Activated CD8-positive, alpha-beta memory T cell treated with anti-CD3 and anti-CD28 coated beads for 1 hour (primary cell): ENCODE measurements around the gene DYRK4.
A peak's percentile ranks its signal among the peaks of the same experiment; 100 is the strongest.
"Not testable (repeated sequence)": the region's sequence is repeated elsewhere in the genome, so short reads cannot be mapped to it uniquely, and the experiment has no call there.

Experiments used
- DNase-seq, 2 donors: peaks; one replicate each; pipeline ENCODE4 v3.0.0-alpha.2; 2020; ENCODE audit warnings: low read depth in 1 of 2; ENCODE audit errors: extremely low read depth in 1 of 2

DYRK4 gene

DNA sequence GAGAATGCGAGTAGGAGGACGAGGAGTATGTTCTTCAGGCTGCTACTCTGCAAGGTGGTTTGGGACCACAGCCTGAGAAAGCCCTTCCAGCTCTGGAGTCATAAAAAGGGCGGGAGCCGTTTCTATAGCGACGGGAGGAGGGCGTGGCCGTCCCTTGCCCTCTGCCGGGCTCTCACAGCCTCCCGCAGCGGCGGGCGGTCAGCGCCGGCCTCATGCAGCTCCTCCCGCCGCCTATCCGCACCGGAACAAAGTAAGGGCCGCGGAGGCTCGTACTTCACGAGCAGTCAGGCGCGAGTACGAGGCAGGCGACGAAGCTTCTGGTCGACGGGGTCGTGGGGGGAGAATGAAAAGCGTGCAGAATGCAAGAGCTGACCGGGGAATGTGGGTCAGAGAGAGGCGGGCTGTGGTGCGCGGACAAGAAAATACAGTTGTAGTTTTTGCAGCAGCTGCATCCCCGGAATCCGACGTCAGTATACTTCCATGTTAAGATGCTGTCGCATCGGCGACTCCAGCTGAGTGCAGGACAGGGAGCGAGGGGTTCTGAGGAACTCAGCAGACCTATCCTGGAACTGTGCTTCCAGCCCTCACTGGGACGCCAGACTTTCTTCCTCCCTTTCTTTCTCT is at the start of gene DYRK4:
DYRK4 (plus strand) TSS at position 175 of the 624 bp plus-strand sequence; CDS start at position 213, 38 bp downstream.
- no peak for DNase-seq

DNA sequence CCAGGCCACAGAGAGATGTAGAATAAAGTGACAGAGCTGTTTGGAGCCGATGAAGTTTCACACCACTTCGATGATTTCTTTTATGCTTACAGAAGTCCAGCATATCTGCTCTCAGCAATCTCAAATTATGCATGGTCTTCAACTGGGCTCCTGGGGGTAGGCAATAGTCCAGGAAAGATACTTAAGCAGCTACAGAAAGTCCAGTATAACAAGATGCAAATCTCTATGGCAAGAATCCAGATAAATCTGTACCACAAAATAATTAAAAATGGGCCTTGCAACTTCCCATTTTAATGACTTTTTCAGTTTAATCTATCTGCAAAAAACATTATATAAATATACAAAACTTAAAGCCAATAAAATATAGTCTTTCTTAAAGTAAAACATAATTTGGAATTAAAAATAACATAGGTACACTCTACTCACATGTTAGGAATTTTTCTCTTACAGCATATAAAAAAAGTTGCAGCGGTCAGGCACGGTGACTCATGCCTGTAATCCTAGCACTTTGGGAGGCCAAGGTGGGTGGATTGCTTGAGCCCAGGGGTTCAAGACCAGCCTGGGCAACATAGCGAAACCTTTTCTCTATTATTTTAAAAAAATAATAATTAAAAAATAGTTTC is 43.8 kb upstream of the DYRK4 start:
- no peak for DNase-seq

DNA sequence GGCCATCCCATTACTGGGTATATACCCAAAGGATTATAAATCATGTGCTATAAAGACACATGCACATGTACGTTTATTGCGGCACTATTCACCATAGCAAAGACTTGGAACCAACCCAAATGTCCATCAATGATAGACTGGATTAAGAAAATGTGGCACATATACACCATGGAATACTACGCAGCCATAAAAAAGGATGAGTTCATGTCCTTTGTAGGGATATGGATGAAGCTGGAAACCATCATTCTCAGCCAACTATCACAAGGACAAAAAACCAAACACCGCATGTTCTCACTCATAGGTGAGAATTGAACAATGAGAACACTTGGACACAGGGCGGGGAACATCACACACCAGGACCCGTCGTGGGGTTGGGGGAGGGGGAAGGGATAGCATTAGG is 38.6 kb upstream of the DYRK4 start:
- not testable (repeated sequence) for DNase-seq

- DNase-seq = no peak
Observed at GRCh38 chr12:4526923-4527546, 35.0 kb upstream of the DYRK4 start.

DNA sequence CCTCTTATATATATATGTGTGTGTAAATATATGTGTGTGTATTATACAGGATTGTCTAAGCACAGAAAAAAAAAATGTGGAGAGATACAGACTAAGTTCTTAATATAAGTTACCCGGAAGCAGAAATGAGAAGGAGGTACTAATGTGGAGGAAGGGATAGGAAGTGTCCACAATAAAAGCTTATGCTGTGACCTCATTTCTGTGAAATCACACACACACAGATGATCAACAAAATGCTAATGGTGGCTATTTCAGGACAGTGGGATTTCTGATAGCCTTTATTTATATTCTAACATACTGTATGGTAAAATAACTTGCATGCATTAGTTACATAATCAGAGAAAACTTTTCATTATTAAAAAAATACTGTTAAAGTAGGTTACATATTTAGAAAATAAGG is 31.8 kb upstream of the DYRK4 start:
- no peak for DNase-seq

- no peak for DNase-seq
Observed at GRCh38 chr12:4530982-4531586, 30.9 kb upstream of the DYRK4 start.

- no peak for DNase-seq
Observed at GRCh38 chr12:4535092-4535491, 26.9 kb upstream of the DYRK4 start.

- DNase-seq = no peak
Observed at GRCh38 chr12:4535871-4536270, 26.1 kb upstream of the DYRK4 start.

DNA sequence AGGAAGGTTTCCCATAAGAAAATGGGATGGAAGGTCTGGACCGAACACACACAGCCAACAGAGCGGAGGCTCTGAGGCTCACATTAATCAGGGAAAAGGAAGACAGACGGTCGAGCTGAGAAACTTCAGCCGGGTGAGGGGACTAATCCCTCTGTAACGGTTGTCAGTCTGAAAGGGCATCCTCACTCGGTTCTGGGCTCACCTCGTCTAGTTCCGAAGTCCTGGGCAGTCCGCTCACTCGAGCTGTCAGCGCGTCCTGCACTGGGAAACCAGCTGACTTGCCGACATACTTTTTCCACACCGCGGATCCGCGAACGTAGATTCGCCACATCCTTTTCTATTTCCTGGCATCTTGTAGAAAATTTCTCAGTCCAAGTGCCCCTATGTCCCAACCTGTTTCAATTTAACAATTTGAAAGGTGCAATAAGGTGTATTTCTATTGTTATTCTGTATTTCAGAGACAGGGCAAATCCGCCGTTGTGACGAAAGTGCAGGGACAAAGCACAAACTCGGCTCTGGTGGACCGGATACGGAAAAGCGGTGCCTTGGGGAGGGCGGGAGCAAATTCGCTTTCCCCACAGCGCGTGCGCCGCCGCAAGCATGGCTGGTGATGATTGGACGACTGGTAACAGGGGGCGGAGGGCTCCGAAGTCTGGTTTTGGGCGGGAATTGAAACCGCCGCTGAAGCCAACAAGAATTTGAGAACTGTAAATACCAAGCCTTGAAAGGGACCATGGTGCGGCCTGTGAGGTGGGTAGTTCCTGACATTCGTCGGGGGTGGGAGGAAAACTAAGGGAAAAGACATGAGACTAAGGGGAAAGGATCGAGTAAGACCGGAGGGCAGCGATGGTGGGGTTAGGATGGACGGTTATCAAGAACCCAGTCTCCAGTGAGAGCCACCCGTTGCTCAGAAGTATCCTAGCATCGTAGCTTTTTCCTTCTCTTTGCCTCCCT is 23.5 kb upstream of the DYRK4 start, which contains the start of gene RAD51AP1:
RAD51AP1 (plus strand) TSS at position 684 of the 954 bp plus-strand sequence; CDS start at position 734, 50 bp downstream.
- peak; percentile 86 to 89 for DNase-seq

DNA sequence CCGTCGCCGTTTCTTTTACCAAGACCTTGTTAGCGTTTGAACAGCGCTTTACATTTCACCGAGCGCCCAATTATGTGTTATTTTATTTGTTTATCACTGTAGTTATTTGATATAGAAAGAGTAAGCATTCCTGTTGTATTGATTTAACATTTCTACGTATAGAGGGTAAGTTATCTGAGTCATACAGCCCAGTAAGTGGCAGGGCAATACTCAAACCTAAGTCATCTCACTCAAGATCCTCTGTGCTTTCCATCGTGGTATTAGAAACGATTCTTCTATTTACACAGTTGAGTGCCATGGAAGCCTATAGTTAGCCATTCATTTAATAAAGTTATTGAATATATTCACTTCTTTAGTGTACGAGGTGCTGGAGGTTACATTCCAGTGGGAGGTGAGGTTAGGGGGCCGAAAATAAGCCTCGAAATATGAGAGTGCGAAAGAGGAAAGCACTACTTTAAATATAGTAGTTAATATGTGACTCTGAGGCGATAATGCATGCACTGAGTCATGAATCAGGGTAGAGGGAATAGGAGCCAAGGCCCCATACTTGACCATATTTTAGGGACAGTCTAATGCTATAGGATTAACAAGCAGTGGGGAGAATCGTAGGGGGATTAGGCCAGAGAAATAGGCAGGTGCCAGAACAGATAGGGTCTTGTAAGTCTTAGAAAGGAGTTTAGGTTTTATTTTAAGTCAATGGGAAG is 22.7 kb upstream of the DYRK4 start:
- no peak for DNase-seq

DNA sequence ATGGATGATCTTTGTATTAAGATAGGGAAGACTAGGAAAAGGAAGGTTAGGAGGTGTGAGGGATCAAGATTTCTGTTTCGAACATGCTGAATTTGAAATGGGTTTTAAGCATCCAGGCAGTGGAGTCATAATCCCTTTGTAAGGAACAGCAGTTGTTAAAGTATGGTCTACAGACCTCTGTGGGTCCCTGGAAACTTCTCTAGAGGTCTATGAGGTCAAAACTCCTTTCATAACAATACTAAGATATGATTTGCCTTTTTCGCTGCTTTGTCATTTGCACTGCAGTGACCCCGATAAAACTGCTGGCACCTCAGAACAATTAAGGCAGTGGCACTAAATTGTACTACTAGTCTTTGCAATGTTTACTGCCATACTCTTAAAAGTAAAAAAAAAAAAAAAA is 21.8 kb upstream of the DYRK4 start:
- no peak for DNase-seq

DNA sequence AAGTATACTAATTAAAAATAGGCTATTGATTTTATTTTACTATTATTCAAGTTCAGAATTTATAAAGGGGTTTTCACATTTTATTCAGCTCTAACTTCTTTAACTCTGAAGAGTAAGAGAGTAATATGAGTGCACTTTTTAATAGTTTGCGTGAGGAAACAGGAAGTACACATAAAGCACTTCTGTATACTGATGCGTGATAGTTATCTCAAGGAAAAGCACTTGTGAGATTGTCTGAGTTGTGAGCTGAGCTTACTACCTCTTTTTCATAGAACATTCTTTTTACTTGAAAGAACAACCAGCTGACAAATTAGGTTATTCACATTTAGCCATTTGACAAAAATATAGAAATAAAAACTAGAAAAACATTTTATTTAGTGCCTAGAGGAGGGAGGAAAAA is 21.4 kb upstream of the DYRK4 start:
- DNase-seq = no peak

GRCh38 chr12:4545195-4545594 is 16.8 kb upstream of the DYRK4 start:
- DNase-seq = no peak

DNA sequence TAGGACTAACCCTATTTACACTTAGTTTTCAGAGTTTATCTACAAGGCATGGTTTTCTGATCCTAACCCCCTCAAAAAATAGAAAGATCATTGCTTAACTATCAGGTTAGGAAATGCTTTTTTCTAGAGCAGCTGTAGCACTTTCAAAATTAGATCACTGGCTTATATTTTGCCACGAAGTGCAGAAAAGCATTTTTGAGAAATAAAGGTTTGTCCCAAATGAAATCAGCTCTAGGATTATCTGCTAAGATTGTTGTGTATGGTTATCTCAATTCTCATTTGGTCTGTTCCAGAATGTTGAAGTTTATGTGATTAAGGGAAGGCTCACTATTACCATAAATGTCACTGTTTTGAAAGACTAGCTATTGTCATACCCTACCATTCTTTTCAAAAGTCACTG is 9.8 kb upstream of the DYRK4 start:
- no peak for DNase-seq

- no peak for DNase-seq
Observed at GRCh38 chr12:4553943-4554342, 8.1 kb upstream of the DYRK4 start.

DNA sequence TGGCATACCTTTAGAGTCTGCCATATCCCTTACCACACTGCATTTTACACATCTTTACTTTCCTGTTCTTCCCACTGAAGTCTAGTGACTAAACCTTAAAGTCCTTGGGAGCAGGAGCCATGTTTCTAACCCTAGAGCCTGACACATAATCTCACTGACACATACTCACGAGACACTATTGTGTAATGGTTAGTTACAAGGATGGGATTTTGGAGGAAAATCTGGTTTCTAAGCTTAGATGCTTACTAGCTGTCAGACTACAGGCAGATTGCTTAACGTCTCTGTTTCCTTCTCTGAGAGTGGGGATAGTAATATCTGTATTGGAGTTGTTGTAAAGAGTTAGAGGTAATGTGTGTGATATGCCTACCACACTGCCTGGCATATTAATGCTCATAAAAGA is 6.2 kb upstream of the DYRK4 start:
- no peak for DNase-seq

DNA sequence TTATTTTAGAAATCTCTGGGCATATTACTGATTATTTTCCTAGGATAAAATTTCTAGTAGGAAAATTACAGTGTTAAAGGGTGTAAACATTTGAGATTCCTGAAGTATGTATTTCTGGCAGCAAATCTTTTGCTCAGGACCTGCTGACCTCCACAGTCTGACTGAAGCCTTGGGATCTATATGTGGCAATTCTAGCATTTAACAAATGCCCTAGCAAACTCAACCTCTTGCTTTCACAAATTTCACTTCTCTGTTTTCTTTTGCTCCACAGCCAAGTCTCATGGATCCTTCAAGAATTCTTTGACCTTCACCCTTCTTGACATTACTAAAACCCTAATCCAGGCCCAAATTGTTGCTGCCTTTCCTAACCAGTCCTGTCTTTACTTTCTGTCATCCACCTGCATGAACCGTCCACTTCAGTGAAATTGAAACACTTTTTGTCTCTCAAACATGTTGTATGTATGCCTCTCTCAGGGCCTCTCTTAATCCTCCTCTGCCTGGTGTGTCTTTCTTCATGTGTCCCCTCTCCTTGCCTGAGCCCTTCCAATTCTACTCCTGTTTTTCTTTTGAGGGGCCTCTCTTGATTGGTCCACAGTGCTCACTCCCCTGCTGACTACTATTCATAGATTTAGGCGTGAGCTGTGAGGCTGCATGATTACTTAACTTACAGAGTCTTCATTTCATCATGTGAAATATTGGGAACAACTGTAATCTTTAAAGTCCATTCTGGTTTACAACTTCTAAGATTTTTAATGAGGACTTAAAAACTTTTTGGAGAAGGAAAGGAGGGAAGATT is 5.1 kb upstream of the DYRK4 start:
- DNase-seq = no peak

- no peak for DNase-seq
Observed at GRCh38 chr12:4557586-4557985, 4.4 kb upstream of the DYRK4 start.

DNA sequence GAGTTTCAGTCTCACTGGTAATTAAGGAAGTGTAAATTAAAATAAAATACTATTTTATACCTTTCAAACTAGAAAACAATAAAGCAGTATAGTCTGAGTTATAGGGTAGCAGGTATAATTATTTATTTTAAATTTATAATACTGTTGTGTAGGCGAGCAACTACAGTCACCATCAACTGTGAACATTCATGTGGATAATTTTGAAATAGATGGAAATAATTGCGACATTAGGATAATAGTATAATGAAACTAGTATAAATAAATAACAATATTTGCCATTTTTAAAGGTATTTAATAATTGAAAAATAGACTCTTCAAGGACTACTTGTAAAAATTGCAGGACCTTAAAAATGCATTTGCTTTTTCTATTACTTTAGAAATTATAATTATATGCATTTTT is 3.8 kb upstream of the DYRK4 start:
- DNase-seq = no peak
